Keratinocyte (primary cell): ENCODE data around the gene SMYD5.

ENCODE experiments used
- EZH2 ChIP-seq: IDR thresholded peaks from one replicate; pipeline ENCODE4 v1.6.1; 2012; ENCODE audit warnings: inconsistent platforms, mild to moderate bottlenecking, low read length, moderate library complexity
- TF ChIP-seq, protein P1 (sequence below), 3 experiments: IDR thresholded peaks in 1 of 3; conservative IDR thresholded peaks in 1 of 3; optimal IDR thresholded peaks in 1 of 3; 2 replicates in 2 of 3; 3 replicates in 1 of 3; pipeline versions ENCODE3 to v1.5.1; 2011; ENCODE audit warnings: low read length in 3 of 3, mild to moderate bottlenecking in 3 of 3, moderate library complexity in 2 of 3, control low read depth in 1 of 3, inconsistent platforms in 1 of 3; ENCODE audit not compliant: insufficient read depth in 2 of 3; ENCODE audit errors: extremely low read depth in 1 of 3

DNA sequence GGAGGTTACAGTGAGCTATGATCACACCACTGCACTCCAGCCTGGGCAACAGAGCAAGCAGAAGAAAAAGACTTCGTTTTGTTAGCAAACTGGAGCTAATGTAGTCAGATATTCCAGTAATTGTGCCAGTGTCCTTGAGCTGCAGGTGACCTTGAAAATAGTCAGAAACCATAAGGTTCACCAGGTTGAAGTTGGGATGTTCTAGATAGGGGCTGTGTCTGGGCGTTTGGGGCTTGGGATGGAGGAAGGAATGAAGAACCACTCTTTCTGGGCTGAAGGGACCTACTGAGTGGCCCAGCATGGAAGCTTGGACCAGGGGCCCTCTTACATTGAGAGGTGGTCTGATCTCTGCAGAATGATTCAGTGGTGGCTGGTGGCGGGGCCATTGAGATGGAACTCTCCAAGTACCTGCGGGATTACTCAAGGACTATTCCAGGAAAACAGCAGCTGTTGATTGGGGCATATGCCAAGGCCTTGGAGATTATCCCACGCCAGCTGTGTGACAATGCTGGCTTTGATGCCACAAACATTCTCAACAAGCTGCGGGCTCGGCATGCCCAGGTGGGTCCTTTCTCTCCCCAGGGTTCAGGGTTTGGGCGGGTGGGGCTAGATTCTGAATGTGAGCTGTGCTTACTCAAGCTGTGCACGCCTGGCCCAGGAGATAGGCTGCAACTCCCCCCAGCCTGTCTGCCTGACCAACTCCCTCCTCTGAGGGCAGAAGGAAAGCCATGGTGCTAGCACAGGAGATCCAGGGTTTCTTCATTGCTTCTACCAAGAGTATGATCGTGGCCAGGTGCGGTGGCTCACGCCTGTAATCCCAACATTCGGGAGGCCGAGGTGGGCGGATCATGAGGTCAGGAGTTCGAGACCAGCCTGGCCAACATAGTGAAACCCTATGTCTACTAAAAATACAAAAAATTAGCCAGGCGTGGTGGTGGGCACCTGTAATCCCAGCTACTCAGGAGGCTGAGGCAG, 37.1 kb downstream of the SMYD5 start:
- TF ChIP-seq, protein P1, sequence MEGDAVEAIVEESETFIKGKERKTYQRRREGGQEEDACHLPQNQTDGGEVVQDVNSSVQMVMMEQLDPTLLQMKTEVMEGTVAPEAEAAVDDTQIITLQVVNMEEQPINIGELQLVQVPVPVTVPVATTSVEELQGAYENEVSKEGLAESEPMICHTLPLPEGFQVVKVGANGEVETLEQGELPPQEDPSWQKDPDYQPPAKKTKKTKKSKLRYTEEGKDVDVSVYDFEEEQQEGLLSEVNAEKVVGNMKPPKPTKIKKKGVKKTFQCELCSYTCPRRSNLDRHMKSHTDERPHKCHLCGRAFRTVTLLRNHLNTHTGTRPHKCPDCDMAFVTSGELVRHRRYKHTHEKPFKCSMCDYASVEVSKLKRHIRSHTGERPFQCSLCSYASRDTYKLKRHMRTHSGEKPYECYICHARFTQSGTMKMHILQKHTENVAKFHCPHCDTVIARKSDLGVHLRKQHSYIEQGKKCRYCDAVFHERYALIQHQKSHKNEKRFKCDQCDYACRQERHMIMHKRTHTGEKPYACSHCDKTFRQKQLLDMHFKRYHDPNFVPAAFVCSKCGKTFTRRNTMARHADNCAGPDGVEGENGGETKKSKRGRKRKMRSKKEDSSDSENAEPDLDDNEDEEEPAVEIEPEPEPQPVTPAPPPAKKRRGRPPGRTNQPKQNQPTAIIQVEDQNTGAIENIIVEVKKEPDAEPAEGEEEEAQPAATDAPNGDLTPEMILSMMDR (optimal IDR thresholded peaks at IDR 0.05 in 1 of 3, IDR thresholded peaks at IDR 0.05 in 1 of 3, conservative IDR thresholded peaks at IDR 0.05 in 1 of 3; ENCODE audit: extremely low read depth in 1 of 3, insufficient read depth in 2 of 3, low read length in 3 of 3), result no peak
- TF ChIP-seq EZH2, result no peak
